ENCODE results near the gene DLG5. TPM values are rescaled to one million over a fixed set of nuclear protein-coding genes. Genes with fewer than 3 reads are reported as not detected.

DLG5 gene
- total RNA-seq, 1 donor from 2014 or later = 1.1 TPM

DNA sequence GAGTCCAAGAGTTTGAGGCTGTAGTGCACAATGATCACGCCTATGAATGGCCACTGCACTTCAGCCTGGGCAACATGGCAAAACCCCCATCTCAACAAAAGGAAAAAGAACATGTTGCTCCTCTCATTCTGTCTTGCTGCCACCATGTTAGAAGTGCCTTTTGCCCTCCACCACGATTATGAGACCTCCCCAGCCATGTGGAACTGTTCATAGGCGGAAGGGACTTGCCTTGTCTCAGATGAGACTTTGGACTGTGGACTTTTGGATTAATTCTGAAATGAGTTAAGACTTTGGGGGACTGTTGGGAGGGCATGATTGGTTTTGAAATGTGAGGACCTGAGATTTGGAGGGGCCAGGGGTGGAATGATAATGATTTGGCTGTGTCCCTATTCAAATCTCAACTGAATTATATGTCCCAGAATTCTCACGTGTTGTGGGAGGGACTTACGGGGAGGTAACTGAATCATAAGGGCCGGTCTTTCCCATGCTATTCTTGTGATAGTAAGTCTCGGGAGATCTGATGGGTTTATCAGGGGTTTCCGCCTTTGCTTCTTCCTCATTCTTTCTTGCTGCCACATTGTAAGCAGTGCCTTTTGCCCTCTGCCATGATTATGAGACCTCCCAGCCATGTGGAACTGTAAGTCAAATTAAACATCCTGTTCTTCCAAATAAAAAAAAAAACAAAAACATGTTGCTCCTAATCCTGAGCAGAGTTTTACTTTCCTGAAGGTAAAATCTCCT lies 22.3 kb downstream of the DLG5 start:
- H3K27me3 Mint-ChIP-seq = peaks cover 13% of the 10 kb centered on the region
- no peaks in the 10 kb centered on the region for H3K36me3 Mint-ChIP-seq (ENCODE audit: low read depth)
- ChIA-PET POLR2A (no interaction called here), CTCF (no interaction called here)
- H3K27ac Mint-ChIP-seq = no peak overlapping the region
- no peaks in the 10 kb centered on the region for H3K4me1 Mint-ChIP-seq
- TF ChIP-seq, protein P1, sequence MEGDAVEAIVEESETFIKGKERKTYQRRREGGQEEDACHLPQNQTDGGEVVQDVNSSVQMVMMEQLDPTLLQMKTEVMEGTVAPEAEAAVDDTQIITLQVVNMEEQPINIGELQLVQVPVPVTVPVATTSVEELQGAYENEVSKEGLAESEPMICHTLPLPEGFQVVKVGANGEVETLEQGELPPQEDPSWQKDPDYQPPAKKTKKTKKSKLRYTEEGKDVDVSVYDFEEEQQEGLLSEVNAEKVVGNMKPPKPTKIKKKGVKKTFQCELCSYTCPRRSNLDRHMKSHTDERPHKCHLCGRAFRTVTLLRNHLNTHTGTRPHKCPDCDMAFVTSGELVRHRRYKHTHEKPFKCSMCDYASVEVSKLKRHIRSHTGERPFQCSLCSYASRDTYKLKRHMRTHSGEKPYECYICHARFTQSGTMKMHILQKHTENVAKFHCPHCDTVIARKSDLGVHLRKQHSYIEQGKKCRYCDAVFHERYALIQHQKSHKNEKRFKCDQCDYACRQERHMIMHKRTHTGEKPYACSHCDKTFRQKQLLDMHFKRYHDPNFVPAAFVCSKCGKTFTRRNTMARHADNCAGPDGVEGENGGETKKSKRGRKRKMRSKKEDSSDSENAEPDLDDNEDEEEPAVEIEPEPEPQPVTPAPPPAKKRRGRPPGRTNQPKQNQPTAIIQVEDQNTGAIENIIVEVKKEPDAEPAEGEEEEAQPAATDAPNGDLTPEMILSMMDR (IDR thresholded peaks at IDR 0.05) = no peak
- no peaks in the 10 kb centered on the region for H3K9me3 Mint-ChIP-seq
- ATAC-seq (ENCODE audit: low read depth) (no peak), DNase-seq (no peak)
- H3K4me3 Mint-ChIP-seq = no peak overlapping the region
- intact Hi-C loops (cut with micrococcal nuclease) = no loop called here

DNA sequence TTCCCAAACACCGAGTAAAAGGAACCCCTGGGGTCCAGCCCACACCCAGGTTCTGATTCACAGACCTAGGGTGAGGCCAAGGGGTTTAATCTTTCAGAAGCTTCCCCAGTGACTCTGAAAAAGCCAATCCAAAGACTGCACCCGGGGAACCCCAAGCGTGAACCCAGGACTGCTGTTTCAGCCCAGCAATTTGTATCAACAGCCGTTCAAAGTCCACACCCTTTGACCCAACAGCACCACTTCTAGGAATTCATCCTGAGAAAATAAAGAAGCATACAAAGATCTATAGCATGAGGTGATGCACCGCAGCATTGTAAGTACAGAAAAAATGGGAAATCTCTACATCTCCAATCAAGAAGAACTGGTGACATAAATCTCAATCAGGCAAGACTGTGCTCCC lies 24.4 kb downstream of the DLG5 start:
- intact Hi-C loops (cut with micrococcal nuclease) = no loop called here
- TF ChIP-seq, protein P1 (IDR thresholded peaks at IDR 0.05) = no peak
- POLR2A ChIA-PET = no interaction called here
- no peaks in the 10 kb centered on the region for H3K9me3 Mint-ChIP-seq
- H3K4me3 Mint-ChIP-seq = no peak overlapping the region
- peaks cover 8% of the 10 kb centered on the region for H3K27me3 Mint-ChIP-seq
- DNase-seq = no peak
- ATAC-seq (ENCODE audit: low read depth) = no peak
- no peak overlapping the region for H3K27ac Mint-ChIP-seq
- no peaks in the 10 kb centered on the region for H3K4me1 Mint-ChIP-seq
- no peaks in the 10 kb centered on the region for H3K36me3 Mint-ChIP-seq (ENCODE audit: low read depth)
- CTCF ChIA-PET = no interaction called here

DNA sequence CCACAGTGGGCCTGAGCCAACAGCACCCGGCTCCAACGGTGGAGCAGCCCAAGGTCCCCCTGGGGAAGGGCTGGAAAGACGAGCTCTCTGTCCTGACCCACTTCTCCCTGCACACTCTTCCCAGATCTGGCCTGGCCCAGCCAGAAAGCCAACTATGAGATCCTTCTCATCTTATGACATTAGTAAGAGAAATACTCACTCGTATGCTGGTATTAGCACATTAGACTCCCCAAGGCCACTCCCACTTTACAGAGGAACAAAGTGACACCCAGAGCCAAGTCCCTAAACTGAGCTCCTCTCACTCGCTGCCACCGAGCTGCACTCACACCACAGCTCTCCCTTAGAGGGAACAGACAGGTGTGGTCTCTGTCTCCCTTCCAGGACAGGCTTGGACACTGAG lies 24.8 kb downstream of the DLG5 start:
- no peak for DNase-seq
- Mint-ChIP-seq H3K36me3 (ENCODE audit: low read depth) (no peaks in the 10 kb centered on the region), H3K9me3 (no peaks in the 10 kb centered on the region), H3K4me1 (no peaks in the 10 kb centered on the region), H3K4me3 (no peak overlapping the region), H3K27me3 (peaks cover 8% of the 10 kb centered on the region), H3K27ac (no peak overlapping the region)
- ChIA-PET CTCF (no interaction called here), POLR2A (no interaction called here)
- intact Hi-C loops (cut with micrococcal nuclease) = no loop called here
- ATAC-seq (ENCODE audit: low read depth) = no peak
- TF ChIP-seq, protein P1 (IDR thresholded peaks at IDR 0.05) = no peak

DNA sequence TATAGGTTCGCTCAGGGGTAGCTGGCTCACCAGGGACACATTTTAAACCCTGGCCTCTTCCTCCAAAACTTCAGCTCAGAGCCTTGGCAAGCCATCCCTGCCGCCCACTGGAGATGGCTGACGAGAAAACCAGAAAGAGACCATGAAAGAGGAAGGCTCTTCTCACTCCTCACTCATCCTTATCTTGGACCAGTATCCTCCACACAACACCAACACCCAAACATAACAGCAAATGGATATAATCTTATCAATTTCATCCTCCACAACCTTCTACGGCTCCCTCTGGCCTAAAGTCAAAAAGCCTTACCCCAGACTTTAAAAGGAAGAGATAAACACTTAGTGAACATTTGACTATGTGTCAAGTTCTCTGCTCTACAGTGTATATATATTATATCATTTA lies 26.9 kb downstream of the DLG5 start:
- ChIA-PET CTCF (no interaction called here), POLR2A (no interaction called here)
- ATAC-seq (ENCODE audit: low read depth) (no peak), DNase-seq (no peak)
- intact Hi-C loops (cut with micrococcal nuclease) = no loop called here
- no peaks in the 10 kb centered on the region for H3K9me3 Mint-ChIP-seq
- H3K4me1 Mint-ChIP-seq = no peaks in the 10 kb centered on the region
- TF ChIP-seq, protein P1 (IDR thresholded peaks at IDR 0.05) = no peak
- H3K27ac Mint-ChIP-seq = no peak overlapping the region
- H3K4me3 Mint-ChIP-seq = no peak overlapping the region
- H3K27me3 Mint-ChIP-seq = peaks cover 7% of the 10 kb centered on the region
- no peaks in the 10 kb centered on the region for H3K36me3 Mint-ChIP-seq (ENCODE audit: low read depth)

DNA sequence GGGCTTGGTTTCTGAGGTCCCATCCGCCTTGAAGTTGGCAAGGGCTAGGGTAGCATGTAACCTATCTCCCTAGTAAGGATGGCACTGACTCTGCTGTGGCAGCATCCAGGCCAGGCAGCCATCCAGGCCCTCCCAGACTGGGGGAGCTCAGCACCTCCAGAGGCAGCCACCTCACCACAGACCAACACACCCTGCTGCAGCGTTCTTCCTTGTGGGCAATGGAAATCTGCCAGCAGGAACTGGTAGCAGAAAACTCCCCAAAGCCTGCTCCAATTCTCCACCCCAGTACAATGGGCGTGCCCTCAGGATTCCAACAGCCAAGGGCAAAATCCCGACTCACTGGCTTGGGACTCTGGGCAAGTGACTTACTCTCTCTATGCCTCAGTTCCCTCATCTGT lies 27.5 kb downstream of the DLG5 start:
- no peak for DNase-seq
- H3K4me3 Mint-ChIP-seq = no peak overlapping the region
- ATAC-seq (ENCODE audit: low read depth) = no peak
- peaks cover 10% of the 10 kb centered on the region for H3K27me3 Mint-ChIP-seq
- ChIA-PET CTCF (no interaction called here), POLR2A (no interaction called here)
- intact Hi-C loops (cut with micrococcal nuclease) = no loop called here
- no peaks in the 10 kb centered on the region for H3K4me1 Mint-ChIP-seq
- H3K27ac Mint-ChIP-seq = no peak overlapping the region
- TF ChIP-seq, protein P1 (IDR thresholded peaks at IDR 0.05) = no peak
- no peaks in the 10 kb centered on the region for H3K36me3 Mint-ChIP-seq (ENCODE audit: low read depth)
- H3K9me3 Mint-ChIP-seq = no peaks in the 10 kb centered on the region

Measured in activated B cell treated with CpG ODN at 0.5 μM for 24 hours (primary cell).